ENCODE measurements around the gene PLPP6.

PLPP6 gene

DNA sequence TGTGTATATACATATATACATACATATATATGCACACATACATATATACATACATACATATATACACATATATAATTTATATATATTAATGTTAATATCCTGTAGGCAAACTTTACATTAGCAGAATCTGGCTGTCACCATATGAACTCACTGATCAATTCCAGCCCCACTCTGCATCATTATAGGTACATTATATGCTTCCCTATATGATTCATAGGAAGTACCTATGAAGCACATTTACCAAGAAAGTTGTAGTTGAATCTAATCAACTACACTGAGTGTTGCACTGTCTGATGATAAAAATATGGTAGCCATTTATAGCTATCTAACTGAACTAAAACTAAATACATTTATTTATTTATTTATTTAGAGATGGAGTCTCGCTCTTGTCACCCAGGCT is 9.6 kb downstream of the PLPP6 start:
- no peak for FAIRE-seq
- TF ChIP-seq POU2F2 (IDR thresholded peaks at IDR 0.05; ENCODE audit: low read depth, low read length) (no peak), TAF1 (IDR thresholded peaks at IDR 0.05; ENCODE audit: low read depth, low read length) (no peak)
- DNase-seq (ENCODE audit: insufficient read length, low spot score) = no peak

DNA sequence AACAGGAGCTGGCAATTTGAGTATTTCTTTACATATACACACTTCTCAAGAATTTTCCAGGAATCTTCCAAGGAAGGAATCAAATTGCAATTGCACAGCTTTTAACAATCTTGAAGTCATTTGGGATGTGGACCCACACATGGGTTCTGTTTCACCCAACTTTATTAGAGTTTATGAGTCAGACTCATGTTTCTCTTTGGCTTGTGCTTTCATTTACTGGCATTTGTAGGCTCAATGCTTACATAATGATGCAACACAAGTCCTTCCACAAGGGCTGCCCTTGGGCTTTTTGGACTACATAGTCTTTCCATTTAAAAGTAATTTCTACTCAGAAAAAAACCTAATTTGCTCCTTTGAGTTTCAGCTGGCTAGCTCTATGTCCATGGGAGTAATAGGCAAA is 12.7 kb downstream of the PLPP6 start:
- no peak for TF ChIP-seq TAF1 (IDR thresholded peaks at IDR 0.05; ENCODE audit: low read depth, low read length)
- no peak for TF ChIP-seq POLR2A (IDR thresholded peaks at IDR 0.05; ENCODE audit: low read depth, low read length)
- TF ChIP-seq SPI1 (IDR thresholded peaks at IDR 0.05; ENCODE audit: low read depth, low read length) = no peak
- TF ChIP-seq POU2F2 (IDR thresholded peaks at IDR 0.05; ENCODE audit: low read depth, low read length) = no peak
- TF ChIP-seq POLR2AphosphoS5 (IDR thresholded peaks at IDR 0.05; ENCODE audit: low read depth, low read length) = no peak
- TF ChIP-seq PAX5 (IDR thresholded peaks at IDR 0.05; ENCODE audit: insufficient read depth, low read length, severe bottlenecking) = no peak
- no peak for DNase-seq (ENCODE audit: insufficient read length, low spot score)
- no peak for FAIRE-seq

DNA sequence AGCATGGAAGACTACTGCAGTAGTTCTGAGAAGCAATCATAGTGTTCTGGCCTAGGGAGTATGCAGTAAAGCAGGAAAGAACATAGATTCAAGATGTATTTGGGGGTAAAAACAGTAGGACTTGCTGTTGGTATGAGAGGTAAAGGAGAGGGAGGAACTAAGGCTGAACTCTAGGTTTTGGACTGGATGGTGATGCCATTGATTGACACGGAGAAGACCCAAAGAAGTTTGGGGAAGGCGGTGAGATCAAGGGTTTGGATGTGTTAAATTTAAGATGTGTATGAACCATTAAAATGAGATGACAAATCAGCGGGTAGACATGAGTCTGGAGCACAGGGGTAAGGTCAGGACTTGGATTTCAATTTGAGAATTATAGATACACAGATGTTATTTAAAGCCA is 15.3 kb downstream of the PLPP6 start:
- no peak for FAIRE-seq
- no peak for TF ChIP-seq POLR2AphosphoS5 (IDR thresholded peaks at IDR 0.05; ENCODE audit: low read depth, low read length)
- TF ChIP-seq SPI1 (IDR thresholded peaks at IDR 0.05; ENCODE audit: low read depth, low read length) = no peak
- TF ChIP-seq TAF1 (IDR thresholded peaks at IDR 0.05; ENCODE audit: low read depth, low read length) = no peak
- TF ChIP-seq POLR2A (IDR thresholded peaks at IDR 0.05; ENCODE audit: low read depth, low read length) = no peak
- no peak for TF ChIP-seq PAX5 (IDR thresholded peaks at IDR 0.05; ENCODE audit: insufficient read depth, low read length, severe bottlenecking)
- no peak for TF ChIP-seq POU2F2 (IDR thresholded peaks at IDR 0.05; ENCODE audit: low read depth, low read length)
- DNase-seq (ENCODE audit: insufficient read length, low spot score) = no peak

DNA sequence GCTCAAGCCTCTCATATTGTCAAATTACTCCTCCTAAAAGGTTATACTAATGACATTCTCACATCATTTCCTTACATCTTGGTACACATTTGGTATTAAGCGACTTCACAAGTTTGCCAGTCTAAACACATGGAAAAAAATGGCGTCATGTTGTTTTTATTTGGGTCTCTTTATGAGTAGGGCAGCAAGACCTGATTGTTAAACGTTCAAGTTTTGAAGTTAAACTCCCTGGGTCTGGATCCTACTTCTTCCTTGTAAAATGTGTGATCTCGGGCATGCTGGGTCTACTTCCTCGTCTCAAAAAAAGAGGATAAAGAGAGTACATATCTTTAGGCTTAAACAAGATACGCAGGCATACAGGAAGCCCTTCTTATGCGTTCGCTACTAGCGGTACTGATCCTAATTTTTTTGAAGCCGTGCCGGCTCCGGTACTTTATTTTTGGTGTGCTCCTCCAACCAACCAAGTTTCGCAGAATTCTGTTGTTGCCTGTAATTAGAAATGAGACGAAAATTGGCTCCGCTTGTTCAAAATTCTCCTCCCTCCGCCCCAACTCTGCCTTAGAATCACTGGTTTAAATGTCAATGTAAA is 16.7 kb downstream of the PLPP6 start:
- no peak for DNase-seq (ENCODE audit: insufficient read length, low spot score)
- TF ChIP-seq SPI1 (IDR thresholded peaks at IDR 0.05; ENCODE audit: low read depth, low read length) = no peak
- TF ChIP-seq POU2F2 (IDR thresholded peaks at IDR 0.05; ENCODE audit: low read depth, low read length) = no peak
- no peak for FAIRE-seq

DNA sequence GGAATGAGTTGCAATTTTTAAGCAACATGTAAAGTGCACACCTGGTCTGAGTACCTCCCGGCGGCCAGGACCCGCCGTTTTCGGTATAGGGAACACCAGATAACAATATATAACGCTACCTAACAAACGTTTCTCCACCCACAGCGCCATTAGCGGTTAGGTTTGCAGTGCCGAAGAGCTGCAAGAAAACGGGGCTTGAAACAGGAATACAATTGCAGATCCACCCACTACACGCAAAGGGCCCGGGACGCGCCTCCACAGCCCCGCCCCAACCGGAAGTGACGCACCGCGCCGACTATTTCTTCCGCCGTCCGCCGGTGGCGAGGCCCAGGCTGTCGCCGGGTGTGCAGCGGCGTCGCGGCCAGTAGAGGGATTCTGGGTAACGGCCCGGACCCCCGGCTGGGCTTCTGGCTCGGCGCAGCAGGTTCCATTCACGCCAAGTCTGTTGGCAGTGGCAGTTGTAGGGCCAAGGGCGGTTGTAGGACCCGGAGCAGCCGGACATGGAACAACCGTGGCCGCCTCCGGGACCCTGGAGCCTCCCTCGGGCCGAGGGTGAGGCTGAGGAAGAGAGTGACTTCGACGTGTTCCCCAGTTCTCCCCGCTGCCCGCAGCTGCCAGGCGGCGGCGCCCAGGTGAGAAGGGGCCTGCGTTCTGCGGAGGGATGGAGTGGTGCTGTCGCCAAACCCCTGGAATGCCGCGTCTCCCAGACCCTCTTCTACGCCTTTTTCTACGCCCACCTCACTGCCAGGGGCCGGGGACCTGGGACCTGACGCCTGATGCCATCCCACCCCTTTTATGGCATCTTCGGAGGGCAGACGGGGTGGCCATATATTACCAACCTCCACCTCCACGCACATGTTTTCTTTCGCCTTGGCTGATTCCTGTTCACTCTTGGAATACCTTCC is 17.4 kb downstream of the PLPP6 start, which contains the start of gene CDC37L1:
CDC37L1 (plus strand) TSS at position 302 of the 905 bp plus-strand sequence; CDS start at position 501, 199 bp downstream.
- TF ChIP-seq SPI1 (IDR thresholded peaks at IDR 0.05; ENCODE audit: low read depth, low read length) (0 out of 2 replicates have a peak, but pooled peaks have one; percentile 5), POLR2AphosphoS5 (IDR thresholded peaks at IDR 0.05; ENCODE audit: low read depth, low read length) (peak; percentile 94), PAX5 (IDR thresholded peaks at IDR 0.05; ENCODE audit: insufficient read depth, low read length, severe bottlenecking) (no peak), POU2F2 (IDR thresholded peaks at IDR 0.05; ENCODE audit: low read depth, low read length) (no peak), TAF1 (IDR thresholded peaks at IDR 0.05; ENCODE audit: low read depth, low read length) (peak; percentile 82), POLR2A (IDR thresholded peaks at IDR 0.05; ENCODE audit: low read depth, low read length) (peak; percentile 96)
- FAIRE-seq (peak; percentile 99), DNase-seq (ENCODE audit: insufficient read length, low spot score) (peak; percentile 84)

DNA sequence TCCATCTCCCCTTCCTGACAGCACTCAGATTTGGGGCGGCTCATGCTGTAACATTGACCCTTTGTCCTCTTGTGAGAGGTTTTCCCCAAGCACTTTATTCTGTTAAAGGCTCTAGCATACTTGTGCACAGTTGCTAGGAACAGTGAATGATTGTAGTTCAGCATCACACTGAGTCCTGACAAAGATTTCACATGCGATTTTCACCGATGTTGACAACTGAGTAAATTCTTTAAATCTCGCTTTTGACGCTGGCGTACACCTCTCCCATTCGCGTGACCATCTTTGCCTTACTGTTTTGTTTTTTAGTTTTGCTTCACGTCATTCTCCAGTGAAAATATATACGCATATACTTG is 18.1 kb downstream of the PLPP6 start:
- FAIRE-seq = no peak
- TF ChIP-seq SPI1 (IDR thresholded peaks at IDR 0.05; ENCODE audit: low read depth, low read length) = no peak
- no peak for TF ChIP-seq POLR2A (IDR thresholded peaks at IDR 0.05; ENCODE audit: low read depth, low read length)
- no peak for TF ChIP-seq TAF1 (IDR thresholded peaks at IDR 0.05; ENCODE audit: low read depth, low read length)
- no peak for TF ChIP-seq PAX5 (IDR thresholded peaks at IDR 0.05; ENCODE audit: insufficient read depth, low read length, severe bottlenecking)
- no peak for TF ChIP-seq POU2F2 (IDR thresholded peaks at IDR 0.05; ENCODE audit: low read depth, low read length)
- no peak for TF ChIP-seq POLR2AphosphoS5 (IDR thresholded peaks at IDR 0.05; ENCODE audit: low read depth, low read length)
- DNase-seq (ENCODE audit: insufficient read length, low spot score) = no peak

DNA sequence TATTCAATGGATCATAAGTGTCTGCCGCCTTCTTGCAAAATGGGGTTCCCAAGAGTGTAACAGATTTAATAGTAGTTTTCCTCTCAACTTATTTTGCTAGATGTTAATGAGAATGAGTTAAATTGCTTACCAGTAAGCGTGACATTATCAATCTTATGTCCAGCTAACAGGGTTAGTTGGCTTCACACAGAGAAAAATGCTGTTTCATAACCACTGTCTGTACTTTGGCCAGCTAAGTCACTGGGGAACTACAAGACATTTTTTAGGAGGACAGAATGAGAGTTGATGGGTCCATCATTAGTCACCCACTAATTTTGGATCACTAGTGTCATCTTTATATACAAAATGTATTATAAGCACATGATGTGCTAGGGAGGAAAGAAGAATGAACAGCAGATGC is 18.7 kb downstream of the PLPP6 start:
- FAIRE-seq = no peak
- TF ChIP-seq TAF1 (IDR thresholded peaks at IDR 0.05; ENCODE audit: low read depth, low read length) (no peak), PAX5 (IDR thresholded peaks at IDR 0.05; ENCODE audit: insufficient read depth, low read length, severe bottlenecking) (no peak), SPI1 (IDR thresholded peaks at IDR 0.05; ENCODE audit: low read depth, low read length) (no peak)
- no peak for DNase-seq (ENCODE audit: insufficient read length, low spot score)

DNA sequence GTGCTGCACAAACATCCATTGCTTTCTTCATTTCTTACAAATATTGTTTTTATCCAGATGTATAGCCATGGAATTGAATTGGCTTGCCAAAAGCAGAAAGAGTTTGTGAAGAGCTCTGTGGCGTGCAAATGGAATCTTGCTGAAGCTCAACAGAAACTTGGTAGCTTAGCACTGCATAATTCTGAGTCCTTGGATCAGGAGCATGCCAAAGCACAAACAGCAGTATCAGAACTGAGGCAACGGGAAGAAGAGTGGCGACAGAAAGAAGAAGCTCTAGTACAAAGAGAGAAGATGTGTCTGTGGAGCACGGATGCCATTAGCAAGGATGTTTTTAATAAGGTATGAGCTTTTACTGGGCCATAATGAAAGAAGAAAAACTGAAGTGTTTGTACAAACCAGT is 22.7 kb downstream of the PLPP6 start:
- TF ChIP-seq TAF1 (IDR thresholded peaks at IDR 0.05; ENCODE audit: low read depth, low read length) (no peak), PAX5 (IDR thresholded peaks at IDR 0.05; ENCODE audit: insufficient read depth, low read length, severe bottlenecking) (no peak), SPI1 (IDR thresholded peaks at IDR 0.05; ENCODE audit: low read depth, low read length) (no peak), POLR2AphosphoS5 (IDR thresholded peaks at IDR 0.05; ENCODE audit: low read depth, low read length) (no peak), POU2F2 (IDR thresholded peaks at IDR 0.05; ENCODE audit: low read depth, low read length) (no peak), POLR2A (IDR thresholded peaks at IDR 0.05; ENCODE audit: low read depth, low read length) (no peak)
- DNase-seq (ENCODE audit: insufficient read length, low spot score) (no peak), FAIRE-seq (no peak)

DNA sequence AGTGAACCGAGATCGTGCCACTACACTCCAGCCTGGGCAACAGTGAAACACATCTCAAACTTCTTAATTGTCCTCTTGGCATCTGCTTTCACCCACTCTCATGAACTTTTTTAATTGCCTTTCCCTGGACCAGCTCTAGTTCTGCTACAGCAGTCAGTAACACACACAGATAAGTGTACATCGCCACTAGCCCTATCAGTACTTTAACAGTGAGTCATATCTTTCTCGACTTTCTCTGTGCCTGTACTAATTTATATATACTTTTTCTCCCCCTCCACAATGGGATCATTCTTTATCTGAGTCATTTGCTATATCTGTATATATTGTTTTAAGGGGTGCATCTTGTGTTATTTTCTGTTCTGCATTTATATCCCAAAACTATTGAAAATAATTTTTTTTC is 24.0 kb downstream of the PLPP6 start:
- DNase-seq (ENCODE audit: insufficient read length, low spot score) (no peak), FAIRE-seq (peak; percentile 47)
- TF ChIP-seq POU2F2 (IDR thresholded peaks at IDR 0.05; ENCODE audit: low read depth, low read length) = no peak
- no peak for TF ChIP-seq POLR2AphosphoS5 (IDR thresholded peaks at IDR 0.05; ENCODE audit: low read depth, low read length)
- no peak for TF ChIP-seq PAX5 (IDR thresholded peaks at IDR 0.05; ENCODE audit: insufficient read depth, low read length, severe bottlenecking)
- TF ChIP-seq SPI1 (IDR thresholded peaks at IDR 0.05; ENCODE audit: low read depth, low read length) = no peak
- TF ChIP-seq POLR2A (IDR thresholded peaks at IDR 0.05; ENCODE audit: low read depth, low read length) = no peak
- no peak for TF ChIP-seq TAF1 (IDR thresholded peaks at IDR 0.05; ENCODE audit: low read depth, low read length)

DNA sequence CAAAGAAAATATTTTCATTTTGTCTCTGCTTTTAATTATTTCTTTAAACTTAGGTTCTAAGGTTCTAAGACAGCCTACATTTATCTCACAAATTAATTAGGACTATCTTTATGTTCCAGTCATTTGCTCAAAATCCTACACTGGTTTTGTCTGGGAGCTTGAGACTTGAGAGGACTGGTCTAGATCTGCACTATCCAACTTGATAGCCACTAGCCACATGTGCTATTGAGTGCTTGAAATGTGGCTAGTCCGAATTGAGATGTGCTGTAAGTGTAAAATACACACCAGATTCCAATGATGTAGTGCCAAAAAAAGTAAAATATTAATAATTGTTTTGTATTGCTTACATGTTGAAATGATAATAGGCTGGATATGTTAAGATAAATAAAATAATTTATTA is 24.5 kb downstream of the PLPP6 start:
- FAIRE-seq = no peak
- DNase-seq (ENCODE audit: insufficient read length, low spot score) = no peak
- TF ChIP-seq POLR2AphosphoS5 (IDR thresholded peaks at IDR 0.05; ENCODE audit: low read depth, low read length) (no peak), SPI1 (IDR thresholded peaks at IDR 0.05; ENCODE audit: low read depth, low read length) (no peak), TAF1 (IDR thresholded peaks at IDR 0.05; ENCODE audit: low read depth, low read length) (no peak), PAX5 (IDR thresholded peaks at IDR 0.05; ENCODE audit: insufficient read depth, low read length, severe bottlenecking) (no peak), POU2F2 (IDR thresholded peaks at IDR 0.05; ENCODE audit: low read depth, low read length) (no peak), POLR2A (IDR thresholded peaks at IDR 0.05; ENCODE audit: low read depth, low read length) (no peak)
